Raji (cell line): ENCODE data around the gene ZNF322.

ENCODE experiments used
- POLR2A ChIP-seq: IDR thresholded peaks from 2 replicates; pipeline ENCODE4 v1.6.1; 2011; ENCODE audit warnings: low read depth, low read length, control low read depth; ENCODE audit not compliant: insufficient read depth

ZNF322 gene

GRCh38 chr6:26607434-26608230, 51.9 kb downstream of the ZNF322 start:
- TF ChIP-seq POLR2A: no peak

- no peak for TF ChIP-seq POLR2A
Observed at GRCh38 chr6:26604797-26605196, 54.7 kb downstream of the ZNF322 start.

- TF ChIP-seq POLR2A: no peak
Observed at GRCh38 chr6:26604026-26604425, 55.5 kb downstream of the ZNF322 start.

GRCh38 chr6:26602262-26602661, 57.3 kb downstream of the ZNF322 start:
- no peak for TF ChIP-seq POLR2A

- 0 out of 2 replicates have a peak, but pooled peaks have one; percentile 15 for TF ChIP-seq POLR2A
Observed at GRCh38 chr6:26600759-26601158, 58.8 kb downstream of the ZNF322 start.

GRCh38 chr6:26599591-26599990, 60.0 kb downstream of the ZNF322 start:
- TF ChIP-seq POLR2A: no peak

GRCh38 chr6:26599134-26599533, 60.4 kb downstream of the ZNF322 start:
- no peak for TF ChIP-seq POLR2A

GRCh38 chr6:26598267-26598666, 61.3 kb downstream of the ZNF322 start:
- TF ChIP-seq POLR2A: no peak

GRCh38 chr6:26597821-26598220, 61.7 kb downstream of the ZNF322 start:
- no peak for TF ChIP-seq POLR2A

- no peak for TF ChIP-seq POLR2A
Observed at GRCh38 chr6:26597389-26597766, 62.2 kb downstream of the ZNF322 start.

- peak; percentile 92 for TF ChIP-seq POLR2A
Observed at GRCh38 chr6:26596579-26597388, 62.8 kb downstream of the ZNF322 start, which contains the start of gene ABT1. TSS of gene ABT1 (plus strand) at chr6:26596953. CDS start at chr6:26596983, 30 bp downstream.

- peak; percentile 53; the same call in 1 of the 2 replicates for TF ChIP-seq POLR2A
Observed at GRCh38 chr6:26595669-26596269, 63.8 kb downstream of the ZNF322 start.

GRCh38 chr6:26594730-26595632, 64.6 kb downstream of the ZNF322 start:
- no peak for TF ChIP-seq POLR2A

- no peak for TF ChIP-seq POLR2A
Observed at GRCh38 chr6:26594131-26594498, 65.4 kb downstream of the ZNF322 start.

- no peak for TF ChIP-seq POLR2A
Observed at GRCh38 chr6:26593278-26594130, 66.0 kb downstream of the ZNF322 start.
